Cardiac fibroblast (primary cell): ENCODE results near the gene CHERP.
"Not testable (repeated sequence)": the region's sequence is repeated elsewhere in the genome, so short reads cannot be mapped to it uniquely, and the experiment has no call there.

Experiments used
- DNase-seq, 2 donors: peaks; one replicate each; pipeline versions ENCODE4 v3.0.0 to v3.0.0-alpha.2; 2010; ENCODE audit warnings: low read depth in 2 of 2
- H3K4me3 ChIP-seq, 2 donors: replicated peaks in 1 of 2; 1 replicate in 1 of 2; 2 replicates in 1 of 2; pipeline ENCODE4 v1.5.1; 2011; ENCODE audit warnings: low read depth in 2 of 2, low read length in 2 of 2, mild to moderate bottlenecking in 2 of 2, moderate library complexity in 1 of 2
- CTCF ChIP-seq: IDR thresholded peaks from one replicate; pipeline ENCODE4 v1.5.1; 2011; ENCODE audit warnings: low read depth, mild to moderate bottlenecking, low read length, inconsistent platforms

CHERP gene

GRCh38 chr19:16559780-16560276 lies 17.6 kb upstream of the CHERP start:
- no peak for TF ChIP-seq CTCF
- DNase-seq = no peak
- H3K4me3 ChIP-seq = no peak overlapping the region

DNA sequence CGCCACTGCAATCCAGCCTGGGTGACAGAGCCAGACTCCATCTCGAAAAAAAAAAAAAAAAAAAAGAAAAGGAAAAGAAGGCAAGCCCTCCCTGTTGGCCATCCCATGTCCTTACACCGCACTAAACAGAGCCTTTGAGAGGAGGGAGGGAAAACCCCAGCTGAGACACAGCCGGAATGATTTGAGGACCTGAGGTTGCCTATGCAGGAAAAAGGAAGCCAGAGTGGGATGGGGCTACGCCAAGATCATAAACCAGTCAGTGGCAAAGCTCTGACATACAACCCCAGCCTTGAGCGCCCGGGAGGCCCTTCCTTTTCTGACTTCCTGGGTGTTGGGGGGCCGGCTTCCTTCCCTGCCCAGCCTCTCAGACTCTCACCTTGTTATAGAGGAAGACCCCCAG lies 12.5 kb upstream of the CHERP start:
- no peak for TF ChIP-seq CTCF

GRCh38 chr19:16551902-16552301 lies 9.7 kb upstream of the CHERP start:
- not testable (repeated sequence) for DNase-seq, H3K4me3 ChIP-seq

More for the DNA sequence above, 12.5 kb upstream of the CHERP start:
- no peak for DNase-seq
- H3K4me3 ChIP-seq = no peak overlapping the region

GRCh38 chr19:16548956-16549355 lies 6.7 kb upstream of the CHERP start:
- no peak for TF ChIP-seq CTCF
- H3K4me3 ChIP-seq = no peak overlapping the region
- no peak for DNase-seq

DNA sequence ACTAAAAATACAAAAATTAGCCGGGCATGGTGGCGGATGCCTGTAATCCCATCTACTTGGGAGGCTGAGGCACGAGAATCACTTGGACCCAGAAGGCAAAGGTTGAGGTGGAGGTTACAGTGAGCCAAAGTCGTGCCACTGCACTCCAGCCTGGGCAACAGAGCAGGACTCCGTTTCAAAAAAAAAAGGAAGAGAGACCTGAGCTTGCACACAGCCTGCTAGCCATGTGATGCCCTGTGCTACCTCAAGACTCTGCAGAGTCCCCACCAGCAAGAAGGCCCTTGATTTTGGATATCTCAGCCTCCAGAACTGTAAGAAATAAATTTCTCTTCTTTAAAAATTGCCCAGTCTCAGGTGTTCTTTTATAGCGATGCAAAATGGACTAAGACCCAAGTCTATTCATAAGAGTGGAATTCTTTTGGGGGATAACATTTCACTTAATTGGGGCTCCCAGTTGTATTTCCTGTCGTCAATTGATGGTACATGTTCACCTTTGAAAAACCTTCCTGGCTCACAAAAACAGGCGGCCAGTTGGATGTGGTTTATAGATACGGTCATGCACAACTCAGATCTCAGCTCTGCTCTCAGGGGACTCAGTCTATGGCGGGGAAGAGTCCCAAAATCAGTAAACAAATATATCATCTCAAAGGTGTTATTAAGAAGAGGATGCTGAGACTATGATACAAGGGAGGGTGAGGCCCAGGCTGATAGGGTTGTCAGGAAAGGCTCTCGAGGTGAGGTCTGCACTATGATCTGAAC lies 2.4 kb upstream of the CHERP start:
- TF ChIP-seq CTCF = no peak
- no peak for DNase-seq

GRCh38 chr19:16543734-16544133 lies 1.5 kb upstream of the CHERP start:
- H3K4me3 ChIP-seq, DNase-seq: not testable (repeated sequence)

More for the DNA sequence above, 2.4 kb upstream of the CHERP start:
- no peak overlapping the region for H3K4me3 ChIP-seq

DNA sequence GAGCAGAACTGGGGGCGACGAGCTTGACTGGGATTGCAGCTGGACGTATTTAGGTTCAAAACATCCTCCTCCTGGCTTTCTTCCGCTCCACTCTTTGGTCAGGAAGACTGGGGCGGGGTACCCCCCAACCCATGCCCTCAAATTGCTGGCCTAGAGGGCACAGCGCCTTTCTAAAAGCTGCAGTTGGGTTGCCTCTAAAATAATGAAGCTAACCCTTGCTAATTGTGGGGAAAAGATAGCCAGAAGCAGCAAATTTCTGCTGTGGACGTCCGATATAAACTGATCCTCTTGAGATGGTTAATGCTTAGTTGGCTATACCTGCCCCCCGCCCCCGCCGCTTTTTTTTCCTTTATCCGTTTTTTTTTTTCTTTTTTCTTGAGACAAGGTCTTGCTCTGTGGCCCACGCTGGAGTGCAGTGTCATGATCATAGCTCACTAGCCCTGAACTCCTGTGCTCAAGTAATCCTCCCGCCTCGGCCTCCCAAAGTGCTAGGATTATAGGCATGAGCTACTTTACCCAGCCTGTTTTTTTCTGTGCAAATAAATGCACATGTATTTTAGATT lies 754 bp upstream of the CHERP start:
- peak in 1 of 2 donors; percentile 29 for DNase-seq

More for the DNA sequence above, 754 bp upstream of the CHERP start:
- H3K4me3 ChIP-seq = peak overlapping the region; percentile 95 to 97
- no peak for TF ChIP-seq CTCF
